ENCODE data around the gene PUDP.
"Not testable (repeated sequence)": the region's sequence is repeated elsewhere in the genome, so short reads cannot be mapped to it uniquely, and the experiment has no call there.

PUDP gene

DNA sequence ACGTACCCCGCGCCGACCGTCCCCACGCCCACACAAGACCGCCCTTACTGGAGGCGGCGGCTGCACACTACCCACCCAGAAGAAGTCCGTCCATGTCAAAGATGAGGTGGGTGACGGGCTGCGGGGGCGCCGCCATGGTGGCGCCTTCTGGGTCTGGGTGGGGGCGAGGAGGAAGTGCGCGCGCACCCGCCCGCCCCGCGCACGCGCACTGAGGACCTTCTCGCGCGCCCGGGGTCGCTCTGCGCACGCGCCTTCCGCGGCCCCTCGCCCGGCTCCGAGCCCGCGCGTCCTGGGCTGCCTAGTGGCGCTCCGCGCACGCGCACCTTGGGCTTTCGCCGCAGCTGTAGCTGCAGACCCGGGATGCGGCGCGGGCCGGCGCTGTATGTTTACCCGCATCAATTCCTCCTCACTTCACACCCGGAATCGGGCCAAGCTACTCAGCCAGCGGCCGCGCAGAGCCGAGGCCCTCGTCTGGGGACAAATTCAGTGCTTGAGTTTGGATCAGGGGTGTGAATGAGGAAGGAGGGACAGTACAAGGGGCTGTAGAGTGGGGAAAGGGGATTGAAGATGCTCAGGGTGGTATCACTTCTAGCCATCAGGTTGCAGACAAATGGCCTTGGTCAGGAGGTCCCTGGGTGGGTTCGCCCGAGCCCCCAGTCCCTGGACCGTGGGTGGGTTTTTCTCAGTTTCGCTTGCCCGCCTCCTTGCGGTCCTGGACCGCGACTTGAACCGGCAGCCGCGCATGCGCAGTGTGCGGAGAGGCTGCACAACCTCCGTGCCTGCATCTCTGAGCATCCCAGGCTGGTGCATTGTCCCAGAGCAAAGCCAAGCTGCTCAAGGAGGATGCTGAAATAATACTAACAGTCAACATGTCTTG lies at the start of gene PUDP:
TSS of gene PUDP (minus strand) at position 176 of the 877 bp plus-strand sequence. CDS start at position 136, 40 bp downstream.
- DNase-seq (ENCODE audit: low spot score) = peak; percentile 89

DNA sequence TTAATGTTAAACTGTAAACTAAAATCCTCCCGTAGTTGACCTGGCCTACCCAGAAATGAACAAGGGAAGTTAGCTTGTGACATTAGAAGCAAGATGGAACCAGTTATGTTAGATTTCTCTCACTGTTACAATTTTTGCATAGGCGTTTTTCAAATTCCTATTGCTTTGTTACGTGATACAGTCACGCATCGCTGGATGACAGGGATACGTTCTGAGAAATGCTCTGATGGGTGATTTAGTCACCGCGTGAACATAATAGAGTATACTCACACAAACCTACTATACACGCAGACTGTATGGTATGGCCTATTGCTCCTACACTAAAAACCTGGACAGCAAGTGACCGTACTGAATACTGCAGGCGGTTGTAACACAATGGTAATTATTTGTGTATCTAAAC lies 46.7 kb upstream of the PUDP start:
- no peak for DNase-seq (ENCODE audit: low spot score)

DNA sequence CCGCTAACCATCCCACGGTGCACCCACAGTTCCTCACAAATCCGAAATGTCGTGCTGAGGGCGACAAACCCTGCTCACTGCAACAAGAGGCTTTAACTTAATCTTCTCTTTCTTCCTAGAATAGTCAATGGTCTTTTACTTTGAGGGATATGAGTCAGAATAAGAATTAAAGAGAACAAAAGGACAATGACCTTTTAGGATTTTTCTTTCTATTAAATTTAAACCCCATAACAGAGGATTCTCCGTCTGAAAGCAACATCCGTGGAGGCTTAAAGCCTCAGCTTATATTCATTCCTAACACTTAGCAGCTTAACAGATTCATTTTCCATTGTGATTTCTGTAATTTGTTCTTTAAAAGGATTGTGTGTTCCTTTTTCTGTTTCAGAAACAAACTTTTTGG lies 44.9 kb upstream of the PUDP start:
- DNase-seq (ENCODE audit: low spot score) = no peak

DNA sequence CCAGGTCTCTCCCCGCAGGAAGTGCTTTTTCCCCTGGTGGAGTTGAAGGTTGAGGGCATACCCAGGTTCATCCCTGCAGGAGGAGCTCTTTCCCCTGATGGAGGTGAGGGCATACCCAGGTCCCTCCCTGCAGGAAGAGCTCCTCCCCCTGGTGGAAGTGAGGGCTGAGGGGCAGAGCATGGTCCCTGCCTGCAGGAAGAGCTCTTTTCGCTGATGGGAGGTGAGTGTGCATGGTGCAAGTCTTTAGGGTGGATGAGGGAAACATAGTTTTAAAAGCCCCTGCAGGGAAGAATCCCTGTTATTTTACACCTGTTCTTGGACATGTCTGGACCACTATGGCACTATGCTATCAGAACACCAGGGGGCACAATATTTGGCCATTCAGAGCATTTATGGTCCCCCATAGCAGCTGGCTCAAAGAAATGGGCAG lies 43.7 kb upstream of the PUDP start:
- DNase-seq (ENCODE audit: low spot score) = no peak

DNA sequence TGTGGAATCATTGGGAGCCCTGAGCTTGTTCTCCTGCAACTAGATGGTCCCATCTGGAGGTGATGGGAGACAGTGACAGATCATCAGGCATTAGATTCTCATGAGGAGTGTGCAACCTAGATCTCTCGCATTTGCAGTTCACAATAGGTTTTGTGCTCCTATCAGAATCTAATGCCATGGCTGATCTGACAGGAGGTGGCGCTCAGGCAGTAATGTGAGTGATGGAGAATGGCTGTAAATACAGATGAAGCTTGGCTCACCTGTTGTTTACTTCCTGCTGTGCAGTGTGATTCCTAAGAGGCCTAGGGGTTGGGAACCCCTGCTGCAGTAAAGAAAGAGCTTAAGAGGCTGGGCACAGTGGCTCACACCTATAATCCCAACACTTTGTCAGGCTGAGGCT lies 42.2 kb upstream of the PUDP start:
- DNase-seq (ENCODE audit: low spot score) = no peak

DNA sequence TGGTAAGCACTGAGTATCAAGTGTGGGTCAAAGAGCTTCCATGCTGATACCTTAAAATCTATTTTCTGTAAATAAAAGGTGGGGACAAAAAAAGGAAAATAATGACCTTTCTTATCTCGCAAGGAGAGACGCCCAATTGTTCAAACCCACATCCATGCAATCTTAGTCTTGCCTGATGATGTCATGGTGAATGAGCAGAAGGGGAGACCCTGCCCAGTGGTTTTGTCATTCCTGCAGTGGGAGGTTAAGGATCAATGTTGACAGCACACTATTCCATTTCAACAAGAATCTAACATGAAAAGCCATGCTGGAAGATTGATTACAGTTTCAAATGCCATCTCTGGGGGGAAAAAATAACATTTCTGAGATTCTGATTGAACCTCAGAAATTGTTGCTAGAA lies 40.7 kb upstream of the PUDP start:
- DNase-seq (ENCODE audit: low spot score) = no peak

DNA sequence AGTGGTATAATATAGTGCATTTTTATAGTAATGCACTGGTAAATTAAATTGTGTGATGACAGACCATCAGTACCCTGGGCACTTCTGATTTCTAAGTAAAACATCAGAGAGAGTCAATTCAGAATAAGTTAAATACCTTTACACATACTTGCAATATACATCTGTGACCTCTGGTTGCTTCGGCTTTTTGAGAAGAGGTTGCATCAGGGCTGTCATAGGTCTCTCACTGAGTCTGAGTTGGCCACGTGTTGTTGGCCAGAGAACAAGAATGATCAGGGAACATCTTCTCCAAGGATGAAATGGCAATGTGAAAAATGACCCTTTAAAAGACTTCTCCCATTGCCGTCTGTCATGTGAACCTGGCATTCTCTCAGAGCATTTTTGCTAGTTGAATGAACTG lies 36.9 kb upstream of the PUDP start:
- DNase-seq (ENCODE audit: low spot score) = no peak

DNA sequence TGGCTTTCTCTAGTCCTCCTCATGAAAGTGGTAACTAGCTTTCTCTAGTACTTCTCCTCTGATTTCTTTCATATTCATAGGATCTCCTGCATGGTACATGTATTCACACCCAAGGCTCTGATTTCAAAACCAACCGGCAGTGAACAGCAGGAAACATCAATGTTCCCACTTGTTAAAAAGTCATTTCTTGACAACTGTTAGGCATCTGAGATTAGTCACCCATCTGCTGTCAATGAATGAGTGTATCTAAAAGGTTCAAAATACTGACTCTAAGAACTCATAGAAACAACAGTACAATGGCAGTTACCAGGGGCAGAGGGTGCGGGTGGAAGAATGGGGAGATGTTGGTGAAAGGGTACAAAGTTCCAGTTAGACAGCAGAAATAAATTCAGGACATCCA lies 31.5 kb upstream of the PUDP start:
- no peak for DNase-seq (ENCODE audit: low spot score)

DNA sequence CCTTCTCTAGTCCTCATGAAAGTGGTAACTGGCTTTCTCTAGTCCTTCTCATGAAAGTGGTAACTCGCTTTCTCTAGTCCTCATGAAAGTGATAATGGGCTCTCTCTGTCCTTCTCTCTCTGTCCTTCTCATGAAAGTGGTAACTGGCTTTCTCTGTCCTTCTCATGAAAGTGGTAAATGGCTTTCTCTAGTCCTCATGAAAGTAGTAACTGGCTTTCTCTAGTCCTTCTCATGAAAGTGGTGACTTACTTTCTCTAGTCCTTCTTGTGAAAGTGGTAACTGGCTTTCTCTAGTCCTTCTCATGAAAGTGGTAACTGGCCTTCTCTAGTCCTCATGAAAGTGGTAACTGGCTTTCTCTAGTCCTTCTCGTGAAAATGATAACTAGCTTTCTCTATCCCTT lies 30.9 kb upstream of the PUDP start:
- not testable (repeated sequence) for DNase-seq (ENCODE audit: low spot score)

DNA sequence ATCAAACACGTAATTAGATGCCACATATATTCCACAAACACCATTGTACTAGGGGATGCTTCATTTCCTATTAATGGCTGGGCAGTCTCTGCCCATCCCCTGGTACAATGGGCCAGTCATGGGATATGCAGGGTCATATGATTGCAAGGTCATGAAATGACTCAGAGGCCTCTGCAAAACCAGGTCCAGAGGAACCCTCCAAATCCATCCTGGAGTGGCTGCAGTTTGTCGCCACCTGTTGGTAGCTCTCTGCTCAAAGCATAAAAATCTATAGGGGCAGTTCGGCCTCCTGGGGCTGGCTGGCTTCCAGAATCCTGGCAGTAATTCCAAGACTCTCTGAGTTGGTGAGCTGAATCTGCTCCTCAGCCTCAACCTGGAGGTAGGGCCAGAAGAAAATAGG lies 22.9 kb upstream of the PUDP start:
- DNase-seq (ENCODE audit: low spot score) = peak; percentile 41

DNA sequence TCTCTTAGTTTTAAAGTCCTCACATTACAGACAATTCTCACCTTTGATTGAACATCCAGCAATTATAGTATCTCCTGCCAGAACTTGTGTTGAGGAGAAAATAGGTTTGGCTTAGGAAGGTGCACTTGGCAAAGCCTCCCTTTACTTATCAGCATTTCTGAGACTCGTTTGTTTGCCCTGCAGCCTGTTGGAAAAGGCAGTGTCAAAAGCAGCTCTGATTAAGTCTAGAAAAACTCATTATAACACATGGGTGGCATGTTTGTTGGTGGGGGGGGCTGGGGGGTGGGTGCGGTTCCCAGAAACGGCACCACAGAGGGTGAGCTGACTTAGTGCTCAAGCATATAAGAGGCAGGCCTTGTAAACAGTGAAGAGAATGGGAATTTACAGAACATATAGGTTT lies 21.7 kb upstream of the PUDP start:
- DNase-seq (ENCODE audit: low spot score) = no peak

DNA sequence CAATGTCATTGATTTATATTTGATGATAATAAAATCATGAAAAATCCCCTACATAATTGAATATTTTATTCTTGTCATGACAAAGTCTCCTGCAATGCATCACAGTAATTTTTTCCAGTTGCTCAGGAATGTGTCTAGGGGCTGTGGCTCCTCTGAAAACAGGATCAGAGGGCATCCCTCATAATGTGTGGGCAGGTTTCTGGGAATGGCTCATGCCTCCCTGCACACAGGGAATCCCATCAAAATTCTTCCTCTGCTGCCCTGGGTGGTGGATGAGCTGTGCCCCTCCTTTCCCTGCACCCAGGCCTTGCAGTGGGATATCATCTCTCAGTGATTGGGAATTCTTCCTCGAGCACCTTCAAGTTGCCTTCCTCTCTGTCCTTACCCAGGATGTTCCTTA lies 20.4 kb upstream of the PUDP start:
- DNase-seq (ENCODE audit: low spot score) = no peak

DNA sequence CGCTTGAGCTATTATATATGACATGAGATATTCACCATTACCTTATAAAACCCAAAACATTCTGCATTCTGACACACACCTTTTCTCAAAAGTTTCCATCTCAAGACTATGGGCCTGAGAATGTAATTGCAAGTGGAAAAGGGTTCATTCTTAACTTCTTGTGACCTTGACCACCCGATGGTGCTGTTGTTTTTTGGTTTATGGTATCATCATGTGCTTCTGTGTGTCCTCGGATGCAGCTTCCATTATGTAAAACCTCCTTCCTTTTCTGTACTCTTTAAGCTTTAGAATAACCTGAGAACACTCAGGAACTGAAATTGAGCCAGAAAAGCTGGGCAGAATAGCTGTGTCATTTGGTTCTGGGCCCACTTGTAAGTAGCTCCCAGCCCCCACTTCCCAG lies 16.2 kb upstream of the PUDP start:
- DNase-seq (ENCODE audit: low spot score) = no peak

DNA sequence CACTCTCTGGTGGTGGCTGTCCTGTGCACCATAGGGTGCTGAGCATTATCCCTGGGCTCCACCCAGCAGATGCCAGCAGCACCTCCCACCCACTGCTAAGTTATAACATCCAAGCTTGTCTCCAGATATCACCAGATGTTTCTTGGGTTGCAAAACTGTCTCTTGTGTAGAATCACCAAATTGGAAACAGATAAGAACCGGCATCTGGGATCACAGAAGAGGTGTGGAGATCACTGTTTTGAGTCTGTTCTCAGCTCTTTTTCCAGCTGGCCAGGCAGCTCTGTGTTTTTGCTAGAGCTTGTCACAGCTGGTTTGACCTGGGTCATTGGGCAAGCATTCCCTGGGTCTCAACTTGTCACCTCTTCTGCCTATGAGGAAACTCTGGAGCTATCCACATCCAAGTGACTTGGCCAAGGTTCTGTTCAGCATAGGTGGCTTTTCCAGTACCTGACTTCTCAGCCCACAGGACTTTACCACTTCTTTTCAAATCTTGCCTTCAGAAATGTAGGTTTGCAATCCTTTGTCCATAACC lies 15.3 kb upstream of the PUDP start:
- no peak for DNase-seq (ENCODE audit: low spot score)

DNA sequence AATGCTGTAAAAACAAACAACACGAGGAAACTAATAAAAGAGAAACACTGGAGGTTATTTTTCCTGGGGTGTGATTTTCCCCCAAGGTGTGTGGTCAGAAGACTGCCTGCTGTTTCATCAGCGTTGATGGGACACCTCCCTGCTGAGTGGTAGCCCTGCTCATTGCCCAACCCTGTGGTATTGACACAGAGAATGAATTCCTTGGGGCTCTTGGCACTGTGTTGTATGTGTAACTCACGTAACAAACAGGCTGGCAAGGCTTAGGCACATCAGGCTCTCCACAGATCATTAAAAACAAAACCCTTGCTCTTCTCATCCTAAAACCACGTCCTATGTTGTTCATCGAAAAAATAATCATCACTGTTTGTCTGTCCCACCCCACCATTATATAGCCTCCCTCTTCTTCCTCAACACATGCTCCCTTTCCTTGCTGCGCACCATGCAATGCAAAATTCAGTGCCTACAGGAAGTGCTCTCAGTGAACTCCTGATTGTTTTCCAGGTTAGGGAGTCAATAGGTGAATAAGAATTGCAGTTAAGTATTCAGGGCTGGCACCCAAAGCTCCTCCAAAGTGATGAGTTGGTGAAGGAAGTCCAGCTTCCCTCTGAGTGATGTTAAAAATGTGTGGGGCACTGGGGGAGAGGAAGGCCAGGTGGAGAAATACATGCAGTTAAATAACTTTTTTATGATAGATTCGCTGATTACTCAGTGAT lies 11.4 kb upstream of the PUDP start:
- DNase-seq (ENCODE audit: low spot score) = no peak

DNA sequence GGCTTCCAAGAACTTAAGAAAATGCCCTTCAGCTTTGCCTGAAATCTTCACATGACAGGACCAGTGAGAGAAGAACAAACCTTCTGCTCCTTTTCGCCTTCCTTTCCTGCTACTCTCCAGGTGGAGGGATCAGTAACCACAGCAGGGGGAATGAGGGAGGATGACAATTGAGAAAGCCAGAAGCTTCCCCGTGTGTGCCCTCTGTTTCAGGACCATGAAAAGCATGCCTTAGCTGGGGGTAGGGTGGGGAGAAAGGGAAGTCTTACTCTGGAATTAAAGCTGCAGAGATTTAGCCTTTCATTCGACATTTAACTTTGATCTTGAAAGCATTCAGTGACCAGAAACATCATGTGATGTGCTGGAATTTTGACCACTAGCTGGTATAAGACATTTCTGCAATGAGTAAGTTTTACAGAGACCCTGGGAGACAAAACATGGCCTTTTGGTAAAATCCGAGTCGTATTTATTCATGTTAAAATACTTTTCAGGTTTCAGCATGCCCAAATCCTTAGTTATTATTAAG lies 10.6 kb upstream of the PUDP start:
- DNase-seq (ENCODE audit: low spot score) = no peak

DNA sequence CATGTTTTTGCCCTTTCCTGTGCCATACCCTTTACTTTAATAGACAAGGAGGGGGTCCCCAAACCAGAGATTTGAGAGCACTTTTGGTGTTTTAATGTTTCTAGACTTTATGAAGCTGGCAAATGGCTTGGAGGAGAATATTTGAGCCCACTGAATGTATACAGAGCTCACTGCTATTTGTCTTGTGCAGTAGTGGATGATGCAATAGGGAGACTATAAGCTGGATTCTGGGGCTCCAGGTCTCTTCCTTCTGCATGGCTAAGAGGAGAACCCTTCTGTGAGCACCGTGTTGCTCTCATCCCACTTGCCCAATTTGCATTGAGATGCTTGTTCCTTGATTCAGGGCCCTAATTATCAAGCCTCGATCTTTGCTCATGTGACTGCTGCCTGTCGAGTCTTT lies 8.9 kb upstream of the PUDP start:
- DNase-seq (ENCODE audit: low spot score) = no peak

DNA sequence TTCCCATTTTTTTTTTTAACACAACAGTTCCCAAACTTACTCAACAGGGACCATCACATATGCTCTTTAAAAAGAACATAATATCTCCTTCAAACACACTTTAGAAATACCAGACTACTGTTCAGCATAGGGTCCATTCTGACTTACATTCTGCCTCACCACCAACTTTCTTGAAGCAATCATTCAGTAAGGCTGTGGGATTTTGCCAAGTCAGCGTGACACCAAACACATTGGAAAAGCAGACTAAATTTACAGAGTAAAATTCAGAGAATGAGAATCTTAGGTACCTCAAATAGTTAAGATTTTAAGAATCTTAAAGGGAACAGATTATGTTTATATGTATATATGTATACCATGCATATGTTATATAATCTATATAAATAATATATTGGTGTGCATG lies 7.2 kb upstream of the PUDP start:
- DNase-seq (ENCODE audit: low spot score) = no peak

DNA sequence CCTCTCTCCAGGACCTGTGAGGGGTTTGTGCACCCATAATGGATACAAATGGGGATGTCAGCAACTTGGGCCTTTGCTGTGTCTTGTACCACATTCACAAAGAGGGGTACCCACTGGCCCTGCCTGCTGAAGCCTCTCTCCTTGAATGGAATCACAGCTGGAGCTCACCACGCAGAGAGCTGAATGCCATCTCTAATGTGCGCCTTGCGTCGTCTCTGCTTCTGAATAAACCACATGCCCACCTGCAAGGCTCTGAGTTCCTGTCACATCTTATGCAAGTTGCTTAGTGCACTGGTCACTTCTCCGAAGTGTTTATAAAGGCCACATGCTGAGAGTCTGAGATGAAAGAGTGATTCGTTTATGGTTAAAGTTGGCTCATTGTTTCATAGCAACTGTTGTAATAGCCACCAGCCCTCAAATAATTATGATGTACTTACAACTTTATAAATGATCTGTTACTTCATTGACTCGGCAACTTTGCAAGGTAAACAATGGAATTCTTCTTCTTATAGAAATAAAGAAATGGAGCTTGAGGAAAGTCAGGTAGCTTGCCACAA lies 6.2 kb upstream of the PUDP start:
- DNase-seq (ENCODE audit: low spot score) = no peak

DNA sequence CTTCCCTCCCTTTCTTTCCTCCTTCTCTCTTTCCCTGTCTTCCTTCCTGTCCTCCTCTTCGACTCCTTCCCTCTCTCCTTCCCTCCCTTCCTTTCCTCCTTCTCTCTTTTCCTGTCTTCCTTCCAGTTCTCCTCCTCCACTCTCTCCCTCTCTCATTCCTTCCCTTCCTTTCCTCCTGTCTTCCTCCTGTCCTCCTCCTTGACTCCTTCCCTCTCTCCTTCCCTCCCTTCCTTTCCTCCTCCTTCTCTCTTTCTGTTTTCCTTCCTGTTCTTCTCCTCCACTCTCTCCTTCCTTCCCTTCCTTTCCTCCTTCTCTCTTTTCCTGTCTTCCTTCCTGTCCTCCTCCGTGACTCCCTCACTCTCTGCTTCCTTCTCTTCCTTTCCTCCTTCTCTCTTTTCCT lies 5.3 kb upstream of the PUDP start:
- no peak for DNase-seq (ENCODE audit: low spot score)

DNA sequence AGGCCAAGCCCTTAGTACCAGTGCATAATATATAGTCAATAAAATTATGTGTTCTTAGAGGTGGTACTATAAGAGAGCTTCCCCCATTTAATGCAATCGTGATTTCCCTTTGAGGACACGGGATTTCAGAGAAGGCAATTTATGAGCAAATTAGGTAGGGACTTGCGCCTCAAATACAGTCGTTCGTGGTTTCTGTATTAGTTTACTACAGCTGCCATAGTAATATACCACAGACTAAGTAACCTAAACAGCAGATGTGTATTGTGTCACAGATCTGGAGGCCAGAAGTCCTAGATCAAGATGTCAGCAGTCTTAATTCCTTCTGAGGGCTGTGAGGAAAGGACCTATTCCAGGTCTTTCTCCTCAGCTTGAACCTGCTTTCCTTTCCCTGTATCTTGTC lies 1.5 kb upstream of the PUDP start:
- DNase-seq (ENCODE audit: low spot score) = no peak

DNA sequence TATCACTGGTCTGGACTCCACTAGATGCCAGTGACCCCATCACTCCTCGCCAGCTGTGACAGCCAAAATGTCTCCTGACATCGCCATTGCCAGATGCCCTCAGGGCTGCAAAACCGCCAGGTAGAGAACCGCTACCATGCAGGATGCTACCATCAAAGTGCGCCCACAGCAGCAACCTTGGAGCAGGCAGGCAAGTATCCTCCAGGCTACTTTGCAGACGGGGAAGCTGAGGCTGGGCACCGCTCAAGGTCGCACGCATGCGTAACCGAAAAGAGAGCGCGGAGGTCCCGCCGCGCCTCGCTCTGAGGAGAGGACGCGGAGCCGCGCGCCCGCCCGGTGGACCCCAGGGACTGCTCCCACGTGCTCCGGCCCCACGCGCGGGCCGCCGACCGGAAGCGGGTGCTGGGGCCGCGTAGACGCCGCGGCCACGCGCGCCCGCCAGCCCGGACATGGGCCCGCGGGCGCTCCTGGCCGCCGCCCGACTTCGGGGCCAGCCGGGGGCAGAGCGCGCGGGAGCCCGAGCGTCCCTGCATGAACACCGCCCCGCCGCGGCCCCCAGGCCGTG lies 458 bp downstream of the PUDP start, which contains the start of gene STS:
TSS of gene STS (plus strand) at position 300 of the 565 bp plus-strand sequence. CDS start 105,488 bp downstream, outside the sequence.
- DNase-seq (ENCODE audit: low spot score) = peak; percentile 54

Data from RKO (cell line).